Caco-2 (cell line): ENCODE data around the gene DDX50. TPM values are rescaled to one million over a fixed set of nuclear protein-coding genes. Genes with fewer than 3 reads are reported as not detected.

ENCODE experiments used
- BruUV-seq: library from RNA; stranded (reverse); fragments of 400-500 nt; replicated peaks from 2 replicates; lab custom pipeline; 2021; lab: Mats Ljungman, UMichigan
- CTCF ChIA-PET: fragments of 300-600 bp; sonication (Branson Sonifier 250); formaldehyde crosslinking; loops from one replicate; lab custom pipeline; 2022; ENCODE audit warnings: antibody characterized with exemption; lab: Charles Lee
- POLR2A ChIA-PET: fragments of 300-600 bp; sonication (Branson Sonifier 250); formaldehyde crosslinking; loops from one replicate; lab custom pipeline; 2022; ENCODE audit warnings: antibody characterized with exemption; lab: Charles Lee
- DNase-seq, 2 experiments: peaks; one replicate each; pipeline versions ENCODE4 v3.0.0 to v3.0.0-alpha.2; 2020 to 2022
- H3K27me3 ChIP-seq: replicated peaks from 2 replicates; pipeline ENCODE4 v1.6.0; 2011; ENCODE audit warnings: low read length; ENCODE audit not compliant: control insufficient read depth, insufficient read depth
- H3K36me3 ChIP-seq: 2 replicates; pipeline ENCODE4 v1.5.1; 2011; ENCODE audit warnings: low read length; ENCODE audit not compliant: control insufficient read depth, insufficient read depth
- H3K4me1 ChIP-seq: fragments of 250-450 bp; sonication (Bioruptor Pico); 2 replicates; pipeline ENCODE4 v1.5.1; 2020; ENCODE audit warnings: mild to moderate bottlenecking
- H3K4me3 ChIP-seq: 2 replicates; pipeline ENCODE4 v1.5.1; 2011; ENCODE audit warnings: low read depth, mild to moderate bottlenecking, control low read depth, low read length
- H3K9me3 ChIP-seq: fragments of 250-450 bp; sonication (Bioruptor Pico); 2 replicates; pipeline ENCODE4 v1.5.1; 2020; ENCODE audit warnings: mild to moderate bottlenecking, moderate library complexity
- H3K27ac Mint-ChIP-seq: one replicate; pipeline ENCODE4 v1.8.0; 2022; ENCODE audit warnings: mixed read lengths; ENCODE audit not compliant: unreplicated experiment
- H3K27me3 Mint-ChIP-seq: one replicate; pipeline ENCODE4 v1.8.0; 2022; ENCODE audit warnings: mixed read lengths; ENCODE audit not compliant: insufficient read depth, unreplicated experiment
- H3K36me3 Mint-ChIP-seq: one replicate; pipeline ENCODE4 v1.8.0; 2022; ENCODE audit warnings: mild to moderate bottlenecking, mixed read lengths; ENCODE audit not compliant: insufficient read depth, unreplicated experiment
- H3K4me1 Mint-ChIP-seq: one replicate; pipeline ENCODE4 v1.8.0; 2022; ENCODE audit warnings: low read depth, mixed read lengths; ENCODE audit not compliant: unreplicated experiment
- H3K4me3 Mint-ChIP-seq: one replicate; pipeline ENCODE4 v1.8.0; 2022; ENCODE audit warnings: mild to moderate bottlenecking, moderate library complexity, mixed read lengths; ENCODE audit not compliant: unreplicated experiment
- H3K9me3 Mint-ChIP-seq: one replicate; pipeline ENCODE4 v1.8.0; 2022; ENCODE audit warnings: mixed read lengths; ENCODE audit not compliant: unreplicated experiment
- CTCF ChIP-seq, 2 experiments: fragments of 200-600 bp in 1 of 2; IDR thresholded peaks; 1 replicate in 1 of 2; 2 replicates in 1 of 2; pipeline versions ENCODE4 v1.5.1 to v1.8.0; 2011 to 2022; ENCODE audit warnings: antibody characterized with exemption in 1 of 2, control low read depth in 1 of 2, inconsistent platforms in 1 of 2, low read depth in 1 of 2, low read length in 1 of 2, mild to moderate bottlenecking in 1 of 2, moderate library complexity in 1 of 2; ENCODE audit not compliant: insufficient read depth in 1 of 2, severe bottlenecking in 1 of 2, unreplicated experiment in 1 of 2
- intact Hi-C: fragments of 100-400 bp; cut with micrococcal nuclease; formaldehyde crosslinking; loops from one replicate; pipeline ENCODE4 v1.10.0; 2022; ENCODE audit not compliant: unreplicated experiment
- total RNA-seq: library from RNA; stranded (reverse); gene quantifications from 2 replicates; pipeline ENCODE4 v1.2.3, GENCODE V29; 2022

The DDX50 gene
- total RNA-seq, 1 experiment from 2014 or later = 76.7 TPM

- no peak for TF ChIP-seq CTCF (IDR thresholded peaks at IDR 0.05; ENCODE audit: insufficient read depth in 1 of 2, low read depth in 1 of 2, low read length in 1 of 2, severe bottlenecking in 1 of 2, unreplicated experiment in 1 of 2)
- Mint-ChIP-seq H3K4me3 (no peak overlapping the region), H3K27ac (no peak overlapping the region), H3K36me3 (peaks cover 22% of the 10 kb centered on the region), H3K9me3 (no peaks in the 10 kb centered on the region), H3K27me3 (no peaks in the 10 kb centered on the region), H3K4me1 (no peaks in the 10 kb centered on the region)
- ChIA-PET CTCF (no interaction called here), POLR2A (no interaction called here)
- no TSS peak for BruUV-seq
- Histone ChIP-seq H3K4me1 (no peaks in the 10 kb centered on the region), H3K36me3 (peaks cover 2% of the 10 kb centered on the region), H3K27me3 (no peaks in the 10 kb centered on the region), H3K4me3 (no peak overlapping the region), H3K9me3 (no peaks in the 10 kb centered on the region)
- intact Hi-C loops = no loop called here
- DNase-seq = no peak
Observed at GRCh38 chr10:68950598-68950997, 49.5 kb downstream of the DDX50 start.

- Histone ChIP-seq H3K36me3 (no peaks in the 10 kb centered on the region), H3K4me3 (peak overlapping the region; percentile 95), H3K4me1 (peaks cover 11% of the 10 kb centered on the region), H3K27me3 (no peaks in the 10 kb centered on the region), H3K9me3 (no peaks in the 10 kb centered on the region)
- Mint-ChIP-seq H3K27me3 (no peaks in the 10 kb centered on the region), H3K36me3 (peaks cover 43% of the 10 kb centered on the region), H3K4me3 (peak overlapping the region; percentile 92), H3K4me1 (no peaks in the 10 kb centered on the region), H3K9me3 (no peaks in the 10 kb centered on the region), H3K27ac (peak overlapping the region; percentile 97)
- TF ChIP-seq CTCF (IDR thresholded peaks at IDR 0.05; ENCODE audit: insufficient read depth in 1 of 2, low read depth in 1 of 2, low read length in 1 of 2, severe bottlenecking in 1 of 2, unreplicated experiment in 1 of 2) = no peak
- POLR2A ChIA-PET = interaction anchor here (0.6 to 1.2 kb wide), 3 partner anchors 13 to 879 kb away, joined by 5 to 6 read pairs (median 5); no protein-coding TSS in a partner anchor
- intact Hi-C loops = no loop called here
- CTCF ChIA-PET = interaction anchor here (0.7 to 1.5 kb wide), 4 partner anchors 26 to 430 kb away, joined by 3 to 9 read pairs (median 4); no protein-coding TSS in a partner anchor
- BruUV-seq = no TSS peak
- DNase-seq = no peak
Observed at GRCh38 chr10:68954904-68955303, 53.8 kb downstream of the DDX50 start.

- TSS peak; percentile 74 for BruUV-seq
- peak overlapping the region; percentile 95 for H3K4me3 ChIP-seq
- no peak for DNase-seq
- H3K36me3 ChIP-seq = no peaks in the 10 kb centered on the region
- H3K27me3 ChIP-seq = no peaks in the 10 kb centered on the region
- intact Hi-C loops = no loop called here
- H3K36me3 Mint-ChIP-seq = peaks cover 48% of the 10 kb centered on the region
- no peaks in the 10 kb centered on the region for H3K9me3 Mint-ChIP-seq
- peak overlapping the region; percentile 97 for H3K27ac Mint-ChIP-seq
- H3K9me3 ChIP-seq = no peaks in the 10 kb centered on the region
- H3K27me3 Mint-ChIP-seq = no peaks in the 10 kb centered on the region
- no peak for TF ChIP-seq CTCF (IDR thresholded peaks at IDR 0.05; ENCODE audit: insufficient read depth in 1 of 2, low read depth in 1 of 2, low read length in 1 of 2, severe bottlenecking in 1 of 2, unreplicated experiment in 1 of 2)
- ChIA-PET CTCF (interaction anchor here (0.6 to 1.5 kb wide), 5 partner anchors 26 to 430 kb away, joined by 3 to 9 read pairs (median 4); no protein-coding TSS in a partner anchor), POLR2A (interaction anchor here (0.6 to 1.6 kb wide), 14 partner anchors 13 to 880 kb away, joined by 3 to 6 read pairs (median 4); partner anchors contain the start of genes DDX50, DNA2, KIFBP and RUFY2)
- H3K4me3 Mint-ChIP-seq = peak overlapping the region; percentile 92
- no peaks in the 10 kb centered on the region for H3K4me1 Mint-ChIP-seq
- peaks cover 11% of the 10 kb centered on the region for H3K4me1 ChIP-seq
Observed at GRCh38 chr10:68955355-68955831, 54.3 kb downstream of the DDX50 start.
